H1 (cell line): ENCODE data around the gene PODN.

Experiments used
- POLR2A ChIP-seq, 2 experiments: IDR thresholded peaks; 1 replicate in 1 of 2; 2 replicates in 1 of 2; pipeline ENCODE4 v1.6.1; 2011; ENCODE audit warnings: low read depth in 2 of 2, low read length in 2 of 2, mild to moderate bottlenecking in 2 of 2; ENCODE audit errors: control extremely low read depth in 1 of 2
- SIX5 ChIP-seq: IDR thresholded peaks from 2 replicates; pipeline ENCODE4 v1.6.1; 2011; ENCODE audit warnings: mild to moderate bottlenecking, low read depth, low read length

- no peak for TF ChIP-seq POLR2A (IDR thresholded peaks at IDR 0.05; ENCODE audit: control extremely low read depth in 1 of 2, low read depth in 2 of 2, low read length in 2 of 2)
- no peak for TF ChIP-seq SIX5
Observed at GRCh38 chr1:53117836-53118235, 55.8 kb downstream of the PODN start.
